ENCODE measurements around the gene SNAPC2.

SNAPC2 gene

GRCh38 chr19:7924651-7925170 lies 4.6 kb downstream of the SNAPC2 start:
- no peak overlapping the region for H3K4me3 ChIP-seq (ENCODE audit: low read depth, low read length)
- TF ChIP-seq CTCF (IDR thresholded peaks at IDR 0.05; ENCODE audit: borderline replicate concordance, insufficient read depth, low read depth, low read length) = no peak

GRCh38 chr19:7925171-7925851 lies 5.2 kb downstream of the SNAPC2 start:
- peak; percentile 97 for TF ChIP-seq CTCF (IDR thresholded peaks at IDR 0.05; ENCODE audit: borderline replicate concordance, insufficient read depth, low read depth, low read length)
- no peak overlapping the region for H3K4me3 ChIP-seq (ENCODE audit: low read depth, low read length)

- TF ChIP-seq CTCF (IDR thresholded peaks at IDR 0.05; ENCODE audit: borderline replicate concordance, insufficient read depth, low read depth, low read length) = no peak
- no peak within 1 kb of the TSS for H3K4me3 ChIP-seq (ENCODE audit: low read depth, low read length)
These were observed 6.0 kb downstream of the SNAPC2 start, which contains the start of gene CTXN1 for GRCh38 chr19:7926021-7926726. CTXN1 (minus strand) TSS chr19:7926135; CDS start chr19:7925538, 597 bp downstream.

DNA sequence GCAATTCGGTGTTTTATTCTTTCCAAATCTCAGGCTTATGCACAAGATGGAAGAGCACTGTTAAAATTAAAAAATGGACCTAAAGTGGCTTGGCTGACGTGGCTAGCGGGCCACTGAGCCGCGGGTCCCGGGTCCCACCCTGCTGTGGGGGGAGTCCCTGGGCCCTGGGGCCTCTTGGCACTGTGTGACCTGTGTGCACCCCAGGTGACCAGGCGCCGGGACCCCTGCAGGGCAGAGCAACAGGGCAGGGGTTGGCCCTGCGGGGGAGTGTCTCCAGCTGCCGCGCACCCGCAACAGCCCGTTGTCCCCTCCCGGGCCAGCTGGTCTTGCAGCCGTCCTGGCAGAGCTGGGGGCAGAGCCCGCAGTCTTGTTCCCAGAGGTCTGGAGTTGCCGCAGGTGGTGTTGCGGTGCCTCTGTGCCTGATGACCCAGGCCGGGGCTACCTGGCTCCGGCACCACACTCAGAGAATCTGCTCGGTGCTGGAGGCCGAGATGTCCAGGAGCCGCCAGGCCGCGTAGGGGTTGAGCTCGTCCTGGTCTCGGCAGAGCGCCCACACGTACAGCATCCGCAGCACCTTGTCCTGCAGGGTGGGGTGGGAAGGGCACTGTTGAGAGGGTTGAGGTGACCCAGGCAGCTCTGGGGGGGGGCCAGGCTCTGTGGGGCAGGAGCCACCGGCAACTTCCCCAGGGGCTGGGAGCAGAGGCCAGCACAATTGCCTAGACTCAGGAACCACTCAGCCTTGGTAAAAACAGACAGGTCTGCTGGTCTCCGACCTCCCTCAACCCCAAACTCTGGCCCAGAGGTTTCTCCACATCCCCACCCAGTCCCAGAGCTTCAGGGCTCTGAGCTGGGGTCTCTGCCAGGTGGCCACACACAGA lies 6.8 kb downstream of the SNAPC2 start:
- no peak for TF ChIP-seq CTCF (IDR thresholded peaks at IDR 0.05; ENCODE audit: borderline replicate concordance, insufficient read depth, low read depth, low read length)
- no peak overlapping the region for H3K4me3 ChIP-seq (ENCODE audit: low read depth, low read length)

DNA sequence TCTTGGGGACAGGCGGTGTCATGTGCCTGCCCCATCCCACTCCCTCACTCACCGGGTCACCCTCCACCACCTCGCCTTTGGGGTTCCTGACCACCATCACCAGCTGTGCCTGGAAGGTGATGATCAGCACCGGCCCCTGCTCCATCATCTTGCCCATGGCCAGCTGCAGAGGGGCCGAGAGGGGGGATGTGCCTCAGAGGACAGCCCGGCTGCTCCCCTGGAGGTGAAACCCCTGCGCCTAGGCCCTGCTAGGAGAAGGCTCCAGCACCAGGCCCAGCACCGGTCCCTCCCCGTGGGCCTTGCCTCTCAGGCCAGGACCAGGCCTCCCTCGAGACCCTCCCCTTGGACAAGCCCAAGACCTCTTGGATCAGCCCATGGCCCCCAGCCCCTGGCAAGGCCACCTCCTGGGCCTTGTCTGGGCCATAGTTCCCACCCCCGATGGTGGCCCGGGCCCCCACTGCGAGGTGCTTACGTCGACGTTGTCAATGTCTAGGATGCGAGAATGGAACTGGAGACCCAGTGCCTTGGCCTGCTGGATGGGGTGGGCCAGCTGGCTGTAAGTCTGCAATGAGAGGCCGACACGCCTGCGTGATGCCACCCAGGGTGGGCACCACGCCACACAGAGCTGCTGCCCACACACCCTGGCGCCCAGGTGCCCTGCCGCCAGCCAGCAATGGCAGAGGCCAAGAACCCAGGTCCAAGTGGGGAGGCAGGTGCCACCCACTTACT lies 7.6 kb downstream of the SNAPC2 start:
- no peak overlapping the region for H3K4me3 ChIP-seq (ENCODE audit: low read depth, low read length)
- no peak for TF ChIP-seq CTCF (IDR thresholded peaks at IDR 0.05; ENCODE audit: borderline replicate concordance, insufficient read depth, low read depth, low read length)

- no peak for TF ChIP-seq CTCF (IDR thresholded peaks at IDR 0.05; ENCODE audit: borderline replicate concordance, insufficient read depth, low read depth, low read length)
- H3K4me3 ChIP-seq (ENCODE audit: low read depth, low read length) = no peak overlapping the region
These were observed 8.2 kb downstream of the SNAPC2 start for GRCh38 chr19:7928334-7928706.

Measured in GM12875 (cell line).